Breast epithelium (tissue), 4 donors: ENCODE measurements around the gene MGAT4C. TPM values are rescaled to one million over a fixed set of nuclear protein-coding genes. Genes with fewer than 3 reads are reported as not detected.

Source experiments
- DNase-seq, 2 donors: peaks; one replicate each; pipeline ENCODE4 v3.0.0-alpha.2; 2019; ENCODE audit warnings: low spot score in 2 of 2
- H3K27ac ChIP-seq, 2 donors: fragments of 200-600 bp; sonication (generic) in 1 of 2; one replicate each; pipeline ENCODE4 v1.5.1; 2016 to 2019; ENCODE audit warnings: mild to moderate bottlenecking in 1 of 2
- H3K27me3 ChIP-seq, 2 donors: fragments of 200-600 bp; sonication (generic) in 1 of 2; one replicate each; pipeline versions ENCODE4 v1.5.1 to v1.6.0; 2017 to 2019; ENCODE audit warnings: control low read depth in 1 of 2, mild to moderate bottlenecking in 1 of 2
- H3K36me3 ChIP-seq: fragments of 200-600 bp; one replicate; pipeline ENCODE4 v1.5.1; 2019
- H3K4me1 ChIP-seq, 2 donors: fragments of 200-600 bp; sonication (generic); one replicate each; pipeline ENCODE4 v1.5.1; 2016 to 2019; ENCODE audit warnings: control low read depth in 1 of 2
- H3K4me3 ChIP-seq, 3 donors: fragments of 200-600 bp; sonication (generic); 1 replicate in 2 of 3; 2 replicates in 1 of 3; pipeline ENCODE4 v1.5.1; 2016 to 2019; ENCODE audit warnings: mild to moderate bottlenecking in 3 of 3, moderate library complexity in 2 of 3
- H3K9me3 ChIP-seq, 2 donors: fragments of 200-600 bp; sonication (generic) in 1 of 2; one replicate each; pipeline ENCODE4 v1.5.1; 2016 to 2019; ENCODE audit warnings: control low read depth in 1 of 2
- POLR2A ChIP-seq: fragments of 450-650 bp; IDR thresholded peaks from one replicate; pipeline ENCODE4 v1.6.1; 2016; ENCODE audit warnings: antibody characterized with exemption, mild to moderate bottlenecking, moderate library complexity
- POLR2AphosphoS5 ChIP-seq, 3 donors: sonication (generic); formaldehyde crosslinking; IDR thresholded peaks; one replicate each; pipeline ENCODE4 v1.6.1; 2017; ENCODE audit warnings: antibody characterized with exemption in 3 of 3
- intact Hi-C: fragments of 100-400 bp; cut with DNase I; formaldehyde crosslinking; loops from one replicate; pipeline ENCODE4 v1.15.1; 2023; ENCODE audit warnings: low total_unique reads
- total RNA-seq, 3 donors: library from RNA; depleted of rRNA; stranded (reverse); fragments of >200 nt; gene quantifications; one replicate each; pipeline ENCODE4 v1.1.0, GENCODE V29; 2016
- TF ChIP-seq, protein P1 (sequence below), 3 donors: fragments of 450-650 bp; IDR thresholded peaks; one replicate each; pipeline ENCODE4 v1.5.1; 2016 to 2017; ENCODE audit warnings: antibody characterized with exemption in 3 of 3, mild to moderate bottlenecking in 3 of 3, moderate library complexity in 3 of 3

The MGAT4C gene
- total RNA-seq, 3 donors from 2014 or later = under 0.01 to 1.0 TPM; not detected in 1

DNA sequence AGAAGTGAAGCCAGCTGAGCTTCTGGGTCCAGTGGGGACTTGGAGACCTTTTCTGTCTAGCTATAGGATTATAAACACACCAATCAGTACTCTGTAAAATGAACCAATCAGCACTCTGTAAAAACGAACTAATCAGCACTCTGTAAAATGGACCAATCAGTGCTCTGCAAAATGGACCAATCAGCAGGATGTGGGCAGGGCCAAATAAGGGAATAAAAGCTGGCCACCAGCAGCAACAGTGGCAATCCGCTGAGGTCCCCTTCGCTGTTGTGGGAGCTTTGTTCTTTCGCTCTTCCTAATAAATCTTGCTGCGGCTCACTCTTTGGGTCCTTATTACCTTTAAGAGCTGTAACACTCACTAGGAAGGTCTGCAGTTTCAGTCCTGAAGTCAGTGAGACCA, 309.8 kb downstream of the MGAT4C start:
- no peaks in the 10 kb centered on the region for H3K9me3 ChIP-seq
- intact Hi-C loops = no loop called here
- H3K4me3 ChIP-seq = no peak overlapping the region
- DNase-seq = no peak
- no peaks in the 10 kb centered on the region for H3K27me3 ChIP-seq
- no peak overlapping the region for H3K27ac ChIP-seq
- H3K4me1 ChIP-seq = no peaks in the 10 kb centered on the region
- no peaks in the 10 kb centered on the region for H3K36me3 ChIP-seq
- TF ChIP-seq POLR2A = no peak
- no peak for TF ChIP-seq POLR2AphosphoS5 (IDR thresholded peaks at IDR 0.05)
- TF ChIP-seq, protein P1, sequence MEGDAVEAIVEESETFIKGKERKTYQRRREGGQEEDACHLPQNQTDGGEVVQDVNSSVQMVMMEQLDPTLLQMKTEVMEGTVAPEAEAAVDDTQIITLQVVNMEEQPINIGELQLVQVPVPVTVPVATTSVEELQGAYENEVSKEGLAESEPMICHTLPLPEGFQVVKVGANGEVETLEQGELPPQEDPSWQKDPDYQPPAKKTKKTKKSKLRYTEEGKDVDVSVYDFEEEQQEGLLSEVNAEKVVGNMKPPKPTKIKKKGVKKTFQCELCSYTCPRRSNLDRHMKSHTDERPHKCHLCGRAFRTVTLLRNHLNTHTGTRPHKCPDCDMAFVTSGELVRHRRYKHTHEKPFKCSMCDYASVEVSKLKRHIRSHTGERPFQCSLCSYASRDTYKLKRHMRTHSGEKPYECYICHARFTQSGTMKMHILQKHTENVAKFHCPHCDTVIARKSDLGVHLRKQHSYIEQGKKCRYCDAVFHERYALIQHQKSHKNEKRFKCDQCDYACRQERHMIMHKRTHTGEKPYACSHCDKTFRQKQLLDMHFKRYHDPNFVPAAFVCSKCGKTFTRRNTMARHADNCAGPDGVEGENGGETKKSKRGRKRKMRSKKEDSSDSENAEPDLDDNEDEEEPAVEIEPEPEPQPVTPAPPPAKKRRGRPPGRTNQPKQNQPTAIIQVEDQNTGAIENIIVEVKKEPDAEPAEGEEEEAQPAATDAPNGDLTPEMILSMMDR (IDR thresholded peaks at IDR 0.05) = no peak

DNA sequence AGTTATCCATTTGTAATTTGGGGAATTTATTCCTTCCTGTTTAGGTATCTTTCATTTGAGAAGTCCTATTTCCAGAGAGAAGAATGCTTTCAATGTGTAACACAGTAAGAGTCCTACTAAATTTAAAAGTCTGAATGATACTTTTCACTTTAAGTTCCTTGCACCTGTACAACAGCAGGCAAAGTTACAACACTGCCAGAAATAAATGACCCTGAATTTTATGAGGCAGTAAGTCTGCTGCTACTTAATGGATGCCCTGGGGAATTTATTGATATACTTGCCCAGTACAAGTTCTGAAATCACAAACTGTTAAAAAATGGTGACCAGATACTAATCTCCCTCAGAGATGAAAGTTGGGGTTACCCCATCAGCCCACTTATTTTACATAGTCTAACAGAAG, 329.0 kb downstream of the MGAT4C start:
- TF ChIP-seq POLR2AphosphoS5 (IDR thresholded peaks at IDR 0.05) = no peak
- TF ChIP-seq, protein P1 (IDR thresholded peaks at IDR 0.05) = no peak
- intact Hi-C loops = no loop called here
- Histone ChIP-seq H3K36me3 (no peaks in the 10 kb centered on the region), H3K9me3 (no peaks in the 10 kb centered on the region), H3K4me3 (no peak overlapping the region), H3K27ac (no peak overlapping the region), H3K27me3 (no peaks in the 10 kb centered on the region), H3K4me1 (no peaks in the 10 kb centered on the region)
- DNase-seq = no peak

DNA sequence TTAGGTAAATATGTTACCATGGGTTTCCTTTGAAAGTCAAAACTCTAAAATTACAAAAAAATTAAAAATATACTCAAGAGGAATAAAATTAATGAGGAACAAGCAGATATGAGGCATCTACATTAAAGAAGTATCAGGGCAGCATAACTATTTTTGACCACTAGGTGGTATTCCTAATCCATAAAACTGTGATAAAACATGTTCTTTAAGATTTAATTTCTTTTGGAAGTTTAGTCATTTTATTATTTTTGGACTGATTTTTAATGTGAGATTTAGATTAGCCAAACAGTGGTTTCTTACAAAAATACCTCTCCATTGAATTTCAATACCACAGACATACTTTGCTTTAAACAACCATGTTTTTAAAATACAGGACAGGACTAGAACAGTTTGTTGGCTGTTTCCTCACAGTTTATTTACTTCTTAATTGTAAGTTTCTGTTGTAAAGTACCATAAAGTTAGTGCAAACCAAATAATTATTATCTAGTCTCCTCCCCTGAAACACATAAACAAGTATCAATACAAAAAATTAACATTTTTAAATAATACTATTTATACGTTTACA, 332.3 kb downstream of the MGAT4C start:
- no peak for TF ChIP-seq POLR2A
- TF ChIP-seq, protein P1 (IDR thresholded peaks at IDR 0.05) = peak in 2 of 3 donors; percentile 42 to 52
- no peak overlapping the region for H3K27ac ChIP-seq
- no peaks in the 10 kb centered on the region for H3K27me3 ChIP-seq
- intact Hi-C loops = no loop called here
- no peaks in the 10 kb centered on the region for H3K4me1 ChIP-seq
- H3K9me3 ChIP-seq = no peaks in the 10 kb centered on the region
- DNase-seq = no peak
- no peak overlapping the region for H3K4me3 ChIP-seq
- H3K36me3 ChIP-seq = no peaks in the 10 kb centered on the region

DNA sequence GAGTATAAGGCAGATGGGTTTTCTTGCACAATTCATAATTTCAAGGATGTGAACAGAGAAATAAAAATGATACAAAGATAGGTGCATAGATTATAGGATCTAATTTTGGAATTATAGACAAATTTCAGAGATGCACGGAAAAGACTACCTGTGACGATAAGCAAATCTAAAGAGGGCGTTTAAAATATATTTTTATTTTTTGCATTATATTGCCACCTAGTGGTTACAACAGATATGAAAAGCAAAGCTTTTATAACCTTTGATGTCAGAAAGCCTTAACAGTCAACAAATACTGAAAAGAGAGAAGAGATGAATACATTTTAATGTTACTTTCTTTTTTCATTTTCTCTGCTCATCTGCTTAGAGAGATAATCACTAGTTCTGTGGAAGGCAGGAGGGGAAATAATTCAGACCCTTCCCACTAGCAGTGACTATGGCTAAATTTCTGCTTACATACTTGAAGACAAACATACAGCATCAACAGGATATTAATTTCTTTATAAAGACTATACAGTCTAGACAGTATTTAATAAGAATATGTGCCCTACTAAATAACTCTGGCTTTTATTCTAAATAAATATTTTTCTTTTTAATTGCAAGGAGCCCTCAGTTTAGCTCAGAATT, 335.8 kb downstream of the MGAT4C start:
- intact Hi-C loops = no loop called here
- DNase-seq = no peak
- no peak overlapping the region for H3K4me3 ChIP-seq
- H3K27ac ChIP-seq = no peak overlapping the region
- no peaks in the 10 kb centered on the region for H3K36me3 ChIP-seq
- no peaks in the 10 kb centered on the region for H3K4me1 ChIP-seq
- TF ChIP-seq POLR2A = no peak
- TF ChIP-seq, protein P1 (IDR thresholded peaks at IDR 0.05) = peak; percentile 13 to 56 (median 50)
- no peak for TF ChIP-seq POLR2AphosphoS5 (IDR thresholded peaks at IDR 0.05)
- H3K27me3 ChIP-seq = no peaks in the 10 kb centered on the region
- H3K9me3 ChIP-seq = no peaks in the 10 kb centered on the region
